Stimulated activated CD8-positive, alpha-beta memory T cell treated with anti-CD3 and anti-CD28 coated beads, Interleukin-2, amount 100 ng/mL, for 1 hour (primary cell): ENCODE measurements around the gene YBX1.

Experiments used
- DNase-seq, 2 donors: peaks; one replicate each; pipeline ENCODE4 v3.0.0-alpha.2; 2020; ENCODE audit warnings: low read depth in 2 of 2

YBX1 gene

GRCh38 chr1:42734201-42735035, 52.2 kb downstream of the YBX1 start:
- no peak for DNase-seq

GRCh38 chr1:42735056-42735455, 52.8 kb downstream of the YBX1 start:
- no peak for DNase-seq

GRCh38 chr1:42735477-42736105, 53.4 kb downstream of the YBX1 start:
- no peak for DNase-seq

- DNase-seq, result no peak
These were observed 53.9 kb downstream of the YBX1 start for GRCh38 chr1:42736152-42736551.

GRCh38 chr1:42736571-42737200, 54.5 kb downstream of the YBX1 start:
- DNase-seq, result no peak

GRCh38 chr1:42737257-42737656, 55.0 kb downstream of the YBX1 start:
- DNase-seq, result no peak

GRCh38 chr1:42737986-42738677, 55.9 kb downstream of the YBX1 start:
- DNase-seq, result no peak

GRCh38 chr1:42738678-42739226, 56.5 kb downstream of the YBX1 start:
- no peak for DNase-seq

- no peak for DNase-seq
These were observed 57.8 kb downstream of the YBX1 start, which contains the start of gene CLDN19 for GRCh38 chr1:42739753-42740700. Gene CLDN19, minus strand, starts transcription at chr1:42740236. Its CDS starts 173 bp downstream, at chr1:42740063.

GRCh38 chr1:42740851-42741580, 58.8 kb downstream of the YBX1 start:
- no peak for DNase-seq

GRCh38 chr1:42741706-42742105, 59.5 kb downstream of the YBX1 start:
- DNase-seq, result no peak

- DNase-seq, result no peak
These were observed 59.9 kb downstream of the YBX1 start for GRCh38 chr1:42742141-42742540.

GRCh38 chr1:42742617-42743316, 60.5 kb downstream of the YBX1 start:
- DNase-seq, result no peak

GRCh38 chr1:42743317-42744147, 61.3 kb downstream of the YBX1 start:
- no peak for DNase-seq

GRCh38 chr1:42744148-42744413, 61.9 kb downstream of the YBX1 start:
- no peak for DNase-seq

- DNase-seq, result no peak
These were observed 63.6 kb downstream of the YBX1 start for GRCh38 chr1:42745851-42746250.

- no peak for DNase-seq
These were observed 64.4 kb downstream of the YBX1 start for GRCh38 chr1:42746436-42747105.

GRCh38 chr1:42747125-42747524, 64.9 kb downstream of the YBX1 start:
- no peak for DNase-seq
